ENCODE data around the gene DDN. TPM values are rescaled to one million over a fixed set of nuclear protein-coding genes. Genes with fewer than 3 reads are reported as not detected.

The DDN gene
- total and polyA plus RNA-seq, 9 of the 15 experiments (the other 6 are each of a cell fraction or from before 2014, with no cell fraction given): 0.03 to 3.6 (median 1.6) TPM

DNA sequence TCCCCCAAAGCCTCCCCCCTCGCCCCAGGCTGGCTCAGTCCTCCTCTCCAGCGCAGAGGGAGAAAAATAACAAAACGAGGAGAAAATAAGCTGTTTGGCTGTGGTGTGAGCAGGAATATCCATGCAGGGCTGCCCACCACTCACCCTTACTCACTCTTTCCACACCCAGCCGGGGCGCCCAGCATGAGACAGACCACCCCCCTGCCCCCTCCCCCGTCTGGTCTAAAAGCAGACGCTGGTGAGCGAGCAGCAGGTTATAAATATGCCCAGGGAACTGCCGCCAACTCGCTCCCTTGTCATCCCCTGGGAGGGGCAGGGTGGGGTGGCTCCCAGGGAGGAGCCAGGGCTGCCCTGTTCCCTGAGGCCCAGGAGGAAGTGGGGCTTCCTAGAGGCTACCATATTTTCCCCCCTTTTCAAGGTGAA is 13.7 kb downstream of the DDN start:
- Histone ChIP-seq H4K20me1 (replicated peaks; ENCODE audit: control insufficient read depth, insufficient read depth, low read length) (peaks cover 5% of the 10 kb centered on the region), H3K9me3 (replicated peaks; ENCODE audit: control insufficient read depth, insufficient read depth, low read depth, low read length) (no peaks in the 10 kb centered on the region), H3K4me1 (replicated peaks in 1 of 2; ENCODE audit: control insufficient read depth in 2 of 2, insufficient read depth in 2 of 2, low read length in 2 of 2) (peaks cover 2 to 17% of the 10 kb centered on the region in 2 experiments; a peak in 3 of 5 replicates), H3K27ac (ENCODE audit: extremely low read depth, low read depth, low read length) (no peak overlapping the region), H3K4me2 (ENCODE audit: insufficient read depth, low read length) (no peak overlapping the region), H3K36me3 (ENCODE audit: control insufficient read depth, insufficient read depth, low read length) (no peaks in the 10 kb centered on the region), H2AFZ (ENCODE audit: low read depth, low read length) (no peak overlapping the region), H3K9me1 (ENCODE audit: control insufficient read depth, insufficient read depth, low read length) (peaks cover 3% of the 10 kb centered on the region), H3K9ac (ENCODE audit: insufficient read depth in 1 of 2, low read depth in 2 of 2, low read length in 2 of 2) (peak overlapping the region in 1 of 2 experiments; percentile 26; a peak in 1 of 4 replicates), H3K27me3 (ENCODE audit: control insufficient read depth in 2 of 2, insufficient read depth in 2 of 2, low read length in 2 of 2) (peaks cover 31 to 64% of the 10 kb centered on the region in 2 experiments; a peak in 4 of 5 replicates), H3K79me2 (ENCODE audit: control insufficient read depth, insufficient read depth, low read length) (no peaks in the 10 kb centered on the region), H3K4me3 (no peak overlapping the region)
- DNase-seq (ENCODE audit: extremely low read depth in 1 of 4, low spot score in 3 of 4) (no peak), ATAC-seq (no peak), FAIRE-seq (no peak)
- in situ Hi-C loops (cut with MboI) (no loop called here), intact Hi-C loops (cut with micrococcal nuclease) (loop anchor here (5.0 to 10.0 kb wide), 2 partner anchors 53 to 231 kb away; no protein-coding TSS in a partner anchor)
- CTCF ChIA-PET (ENCODE audit: low intra/inter-chr PET ratio): no interaction called here
- no TSS peak for BruUV-seq (replicated peaks)
- POLR2A ChIA-PET: interaction anchor here (0.7 kb wide), 1 partner anchor 33 kb away, joined by 3 read pairs; no protein-coding TSS in a partner anchor
- TF ChIP-seq EZH2 (IDR thresholded peaks at IDR 0.05; ENCODE audit: borderline replicate concordance, low read depth, low read length) (no peak), ZNF3 (CRISPR knock-in tag; IDR thresholded peaks at IDR 0.05) (no peak), MNT (conservative IDR thresholded peaks at IDR 0.05) (no peak), ZNF766 (CRISPR knock-in tag; conservative IDR thresholded peaks at IDR 0.05) (no peak), CREB3L1 (IDR thresholded peaks at IDR 0.05; ENCODE audit: borderline replicate concordance, low read depth) (no peak), TBL1XR1 (IDR thresholded peaks at IDR 0.05; ENCODE audit: low read length in 2 of 2) (no peak), CHD2 (IDR thresholded peaks at IDR 0.05; ENCODE audit: low read depth, low read length) (no peak), TRIM24 (IDR thresholded peaks at IDR 0.05) (no peak), NR2C1 (IDR thresholded peaks at IDR 0.05) (no peak), NR2C1 (tag; IDR thresholded peaks at IDR 0.05) (no peak), NBN (IDR thresholded peaks at IDR 0.05; ENCODE audit: low read depth) (no peak), E2F3 (CRISPR knock-in tag; IDR thresholded peaks at IDR 0.05) (no peak)
- TF ChIP-seq, protein P1, sequence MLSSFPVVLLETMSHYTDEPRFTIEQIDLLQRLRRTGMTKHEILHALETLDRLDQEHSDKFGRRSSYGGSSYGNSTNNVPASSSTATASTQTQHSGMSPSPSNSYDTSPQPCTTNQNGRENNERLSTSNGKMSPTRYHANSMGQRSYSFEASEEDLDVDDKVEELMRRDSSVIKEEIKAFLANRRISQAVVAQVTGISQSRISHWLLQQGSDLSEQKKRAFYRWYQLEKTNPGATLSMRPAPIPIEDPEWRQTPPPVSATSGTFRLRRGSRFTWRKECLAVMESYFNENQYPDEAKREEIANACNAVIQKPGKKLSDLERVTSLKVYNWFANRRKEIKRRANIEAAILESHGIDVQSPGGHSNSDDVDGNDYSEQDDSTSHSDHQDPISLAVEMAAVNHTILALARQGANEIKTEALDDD (IDR thresholded peaks at IDR 0.05): no peak
- TF ChIP-seq, protein P2, sequence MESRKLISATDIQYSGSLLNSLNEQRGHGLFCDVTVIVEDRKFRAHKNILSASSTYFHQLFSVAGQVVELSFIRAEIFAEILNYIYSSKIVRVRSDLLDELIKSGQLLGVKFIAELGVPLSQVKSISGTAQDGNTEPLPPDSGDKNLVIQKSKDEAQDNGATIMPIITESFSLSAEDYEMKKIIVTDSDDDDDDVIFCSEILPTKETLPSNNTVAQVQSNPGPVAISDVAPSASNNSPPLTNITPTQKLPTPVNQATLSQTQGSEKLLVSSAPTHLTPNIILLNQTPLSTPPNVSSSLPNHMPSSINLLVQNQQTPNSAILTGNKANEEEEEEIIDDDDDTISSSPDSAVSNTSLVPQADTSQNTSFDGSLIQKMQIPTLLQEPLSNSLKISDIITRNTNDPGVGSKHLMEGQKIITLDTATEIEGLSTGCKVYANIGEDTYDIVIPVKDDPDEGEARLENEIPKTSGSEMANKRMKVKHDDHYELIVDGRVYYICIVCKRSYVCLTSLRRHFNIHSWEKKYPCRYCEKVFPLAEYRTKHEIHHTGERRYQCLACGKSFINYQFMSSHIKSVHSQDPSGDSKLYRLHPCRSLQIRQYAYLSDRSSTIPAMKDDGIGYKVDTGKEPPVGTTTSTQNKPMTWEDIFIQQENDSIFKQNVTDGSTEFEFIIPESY (CRISPR knock-in tag; IDR thresholded peaks at IDR 0.05): no peak
- TF ChIP-seq, protein P3, sequence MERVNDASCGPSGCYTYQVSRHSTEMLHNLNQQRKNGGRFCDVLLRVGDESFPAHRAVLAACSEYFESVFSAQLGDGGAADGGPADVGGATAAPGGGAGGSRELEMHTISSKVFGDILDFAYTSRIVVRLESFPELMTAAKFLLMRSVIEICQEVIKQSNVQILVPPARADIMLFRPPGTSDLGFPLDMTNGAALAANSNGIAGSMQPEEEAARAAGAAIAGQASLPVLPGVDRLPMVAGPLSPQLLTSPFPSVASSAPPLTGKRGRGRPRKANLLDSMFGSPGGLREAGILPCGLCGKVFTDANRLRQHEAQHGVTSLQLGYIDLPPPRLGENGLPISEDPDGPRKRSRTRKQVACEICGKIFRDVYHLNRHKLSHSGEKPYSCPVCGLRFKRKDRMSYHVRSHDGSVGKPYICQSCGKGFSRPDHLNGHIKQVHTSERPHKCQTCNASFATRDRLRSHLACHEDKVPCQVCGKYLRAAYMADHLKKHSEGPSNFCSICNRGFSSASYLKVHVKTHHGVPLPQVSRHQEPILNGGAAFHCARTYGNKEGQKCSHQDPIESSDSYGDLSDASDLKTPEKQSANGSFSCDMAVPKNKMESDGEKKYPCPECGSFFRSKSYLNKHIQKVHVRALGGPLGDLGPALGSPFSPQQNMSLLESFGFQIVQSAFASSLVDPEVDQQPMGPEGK (CRISPR knock-in tag; IDR thresholded peaks at IDR 0.05; ENCODE audit: borderline replicate concordance): no peak
- WGBS (ENCODE audit: insufficient coverage, low coverage, missing lambda C conversion rate): 0% methylated on average over 3 of the region's 10 CpGs

Measured in K562 (cell line).